Kidney capillary endothelial cell (primary cell): ENCODE results near the gene ACP4.
A peak's percentile ranks its signal among the peaks of the same experiment; 100 is the strongest.
"Not testable (repeated sequence)": the region's sequence is repeated elsewhere in the genome, so short reads cannot be mapped to it uniquely, and the experiment has no call there.

Experiments
- DNase-seq: peaks from one replicate; pipeline ENCODE4 v3.0.0-alpha.2; 2018; ENCODE audit warnings: low spot score

ACP4 gene

GRCh38 chr19:50790396-50790795 is at the start of gene ACP4:
ACP4 (plus strand) TSS chr19:50790415; CDS start chr19:50790415, 0 bp downstream.
- DNase-seq, result no peak

- peak; percentile 38 for DNase-seq
Measured at GRCh38 chr19:50741179-50741933, 48.9 kb upstream of the ACP4 start.

GRCh38 chr19:50743537-50743936 is 46.7 kb upstream of the ACP4 start:
- DNase-seq, result no peak

- no peak for DNase-seq
Measured at GRCh38 chr19:50745221-50745620, 45.0 kb upstream of the ACP4 start.

- DNase-seq, result not testable (repeated sequence)
Measured at GRCh38 chr19:50747141-50747540, 43.1 kb upstream of the ACP4 start.

- DNase-seq, result no peak
Measured at GRCh38 chr19:50749490-50749889, 40.7 kb upstream of the ACP4 start.

- DNase-seq, result no peak
Measured at GRCh38 chr19:50750010-50750409, 40.2 kb upstream of the ACP4 start.

GRCh38 chr19:50753879-50754278 is 36.3 kb upstream of the ACP4 start:
- DNase-seq, result no peak

GRCh38 chr19:50756244-50756643 is 34.0 kb upstream of the ACP4 start:
- DNase-seq, result not testable (repeated sequence)

GRCh38 chr19:50757624-50758023 is 32.6 kb upstream of the ACP4 start:
- not testable (repeated sequence) for DNase-seq

- DNase-seq, result not testable (repeated sequence)
Measured at GRCh38 chr19:50759076-50759475, 31.1 kb upstream of the ACP4 start.

- peak; percentile 20 for DNase-seq
Measured at GRCh38 chr19:50759886-50760285, 30.3 kb upstream of the ACP4 start.

- DNase-seq, result not testable (repeated sequence)
Measured at GRCh38 chr19:50761501-50761900, 28.7 kb upstream of the ACP4 start.

GRCh38 chr19:50763521-50763920 is 26.7 kb upstream of the ACP4 start:
- DNase-seq, result not testable (repeated sequence)

GRCh38 chr19:50764409-50764808 is 25.8 kb upstream of the ACP4 start:
- no peak for DNase-seq

GRCh38 chr19:50766746-50767145 is 23.5 kb upstream of the ACP4 start:
- not testable (repeated sequence) for DNase-seq

GRCh38 chr19:50767263-50767662 is 23.0 kb upstream of the ACP4 start:
- DNase-seq, result not testable (repeated sequence)

GRCh38 chr19:50768277-50768676 is 21.9 kb upstream of the ACP4 start:
- DNase-seq, result no peak

- not testable (repeated sequence) for DNase-seq
Measured at GRCh38 chr19:50770164-50770563, 20.1 kb upstream of the ACP4 start, which contains the start of gene GPR32. GPR32 (plus strand) TSS chr19:50770464; CDS start chr19:50770601, 137 bp downstream.

- DNase-seq, result no peak
Measured at GRCh38 chr19:50770888-50771287, 19.3 kb upstream of the ACP4 start.

GRCh38 chr19:50772476-50772875 is 17.7 kb upstream of the ACP4 start:
- DNase-seq, result no peak

- not testable (repeated sequence) for DNase-seq
Measured at GRCh38 chr19:50772912-50773311, 17.3 kb upstream of the ACP4 start.

- not testable (repeated sequence) for DNase-seq
Measured at GRCh38 chr19:50773454-50773853, 16.8 kb upstream of the ACP4 start.

GRCh38 chr19:50776131-50776530 is 14.1 kb upstream of the ACP4 start:
- no peak for DNase-seq
